IMR-90 (cell line): ENCODE results near the gene PTPN23. TPM values are rescaled to one million over a fixed set of nuclear protein-coding genes. Genes with fewer than 3 reads are reported as not detected.

ENCODE experiments used
- ATAC-seq: fragments of 200-7000 bp; cut with Tn5 transposase; 2 replicates; pipeline ENCODE4 v1.9.1; 2020; ENCODE audit warnings: low read depth, mild to moderate bottlenecking, moderate library complexity
- BruUV-seq: library from RNA; stranded (reverse); fragments of 400-500 nt; replicated peaks from 2 replicates; lab custom pipeline; 2021; lab: Mats Ljungman, UMichigan
- CTCF ChIA-PET: fragments of 300-600 bp; formaldehyde crosslinking; extraction: SDS; loops from one replicate; lab custom pipeline; 2021; ENCODE audit warnings: antibody characterized with exemption; lab: Yijun Ruan, JAX
- POLR2A ChIA-PET: fragments of 300-600 bp; sonication (Branson Sonifier 250); formaldehyde crosslinking; loops from one replicate; lab custom pipeline; 2022; ENCODE audit warnings: antibody characterized with exemption; ENCODE audit not compliant: unreplicated experiment; lab: Charles Lee
- DNase-seq: peaks from one replicate; pipeline ENCODE4 v3.0.0; 2013
- H2AFZ ChIP-seq: replicated peaks from 2 replicates; pipeline ENCODE3; 2013; ENCODE audit warnings: low read length, mild to moderate bottlenecking; ENCODE audit not compliant: poor library complexity
- H2AK5ac ChIP-seq: 2 replicates; pipeline ENCODE4 v1.6.1; 2013; ENCODE audit warnings: low read depth, low read length, inconsistent platforms
- H2AK9ac ChIP-seq: replicated peaks from 2 replicates; pipeline ENCODE3; 2013; ENCODE audit warnings: mild to moderate bottlenecking, low read depth, low read length, moderate library complexity; ENCODE audit not compliant: poor library complexity
- H2BK120ac ChIP-seq: 2 replicates; pipeline ENCODE4 v1.6.1; 2013; ENCODE audit warnings: low read depth, low read length, inconsistent platforms
- H2BK15ac ChIP-seq: 3 replicates; pipeline ENCODE4 v1.6.1; 2013; ENCODE audit warnings: low read depth, low read length, inconsistent platforms
- H2BK20ac ChIP-seq: 2 replicates; pipeline ENCODE4 v1.6.1; 2013; ENCODE audit warnings: low read depth, mild to moderate bottlenecking, inconsistent platforms, low read length, moderate library complexity
- H2BK5ac ChIP-seq: 2 replicates; pipeline ENCODE4 v1.6.1; 2013; ENCODE audit warnings: mild to moderate bottlenecking, low read depth, low read length, inconsistent platforms; ENCODE audit not compliant: poor library complexity, severe bottlenecking
- H3K14ac ChIP-seq: replicated peaks from 2 replicates; pipeline ENCODE4 v1.6.1; 2013; ENCODE audit warnings: low read depth, low read length, inconsistent platforms
- H3K18ac ChIP-seq: 2 replicates; pipeline ENCODE4 v1.6.1; 2013; ENCODE audit warnings: low read depth, low read length, control low read depth
- H3K23ac ChIP-seq: 2 replicates; pipeline ENCODE4 v1.6.1; 2013; ENCODE audit warnings: low read depth, low read length, inconsistent platforms
- H3K27ac ChIP-seq: 2 replicates; pipeline ENCODE4 v1.5.1; 2013; ENCODE audit warnings: mild to moderate bottlenecking, control low read depth, low read length; ENCODE audit not compliant: insufficient read depth
- H3K27me3 ChIP-seq: 2 replicates; pipeline ENCODE4 v1.6.1; 2013; ENCODE audit warnings: low read length; ENCODE audit not compliant: control insufficient read depth, insufficient read depth
- H3K36me3 ChIP-seq: 2 replicates; pipeline ENCODE4 v1.6.1; 2013; ENCODE audit warnings: low read length, mixed read lengths; ENCODE audit not compliant: control insufficient read depth, insufficient read depth
- H3K4ac ChIP-seq: 2 replicates; pipeline ENCODE4 v1.6.1; 2013; ENCODE audit warnings: low read depth, low read length, inconsistent platforms
- H3K4me1 ChIP-seq: 2 replicates; pipeline ENCODE4 v1.6.1; 2013; ENCODE audit warnings: low read length, mixed read lengths; ENCODE audit not compliant: control insufficient read depth, insufficient read depth
- H3K4me2 ChIP-seq: 2 replicates; pipeline ENCODE4 v1.6.1; 2013; ENCODE audit warnings: low read depth, mild to moderate bottlenecking, control low read depth, low read length, moderate library complexity
- H3K4me3 ChIP-seq: 2 replicates; pipeline ENCODE4 v1.5.1; 2013; ENCODE audit warnings: low read depth, mild to moderate bottlenecking, control low read depth, low read length, moderate library complexity; ENCODE audit not compliant: insufficient read depth
- H3K56ac ChIP-seq: 2 replicates; pipeline ENCODE4 v1.6.1; 2013; ENCODE audit warnings: low read length, inconsistent platforms; ENCODE audit not compliant: insufficient read depth; ENCODE audit errors: extremely low read depth
- H3K79me1 ChIP-seq, 2 experiments: 2 replicates each; pipeline ENCODE4 v1.6.1; 2013; ENCODE audit warnings: low read length in 2 of 2, inconsistent platforms in 1 of 2, low read depth in 1 of 2
- H3K9ac ChIP-seq: 2 replicates; pipeline ENCODE4 v1.6.1; 2013; ENCODE audit warnings: low read depth, low read length, control low read depth
- H3K9me1 ChIP-seq: 2 replicates; pipeline ENCODE4 v1.6.1; 2013; ENCODE audit warnings: low read length, inconsistent platforms; ENCODE audit not compliant: insufficient read depth
- H3K9me3 ChIP-seq: 2 replicates; pipeline ENCODE4 v1.6.1; 2013; ENCODE audit warnings: low read length; ENCODE audit not compliant: control insufficient read depth, insufficient read depth
- H4K20me1 ChIP-seq: 2 replicates; pipeline ENCODE4 v1.6.1; 2013; ENCODE audit warnings: low read length, inconsistent platforms; ENCODE audit not compliant: insufficient read depth
- H4K5ac ChIP-seq: 2 replicates; pipeline ENCODE4 v1.6.1; 2013; ENCODE audit warnings: mild to moderate bottlenecking, low read depth, low read length, control low read depth
- H4K8ac ChIP-seq, 2 experiments: 2 replicates each; pipeline ENCODE4 v1.6.1; 2013; ENCODE audit warnings: low read depth in 2 of 2, low read length in 2 of 2, control low read depth in 1 of 2, inconsistent platforms in 1 of 2
- H4K91ac ChIP-seq: 2 replicates; pipeline ENCODE4 v1.6.1; 2013; ENCODE audit warnings: low read depth, low read length, inconsistent platforms; ENCODE audit not compliant: insufficient read depth
- CEBPB ChIP-seq: IDR thresholded peaks from 2 replicates; pipeline ENCODE4 v1.6.1; 2012; ENCODE audit warnings: low read depth, low read length, improper control_type of control experiment
- CHD1 ChIP-seq: IDR thresholded peaks from 2 replicates; pipeline ENCODE4 v1.6.1; 2012; ENCODE audit warnings: low read depth, low read length, improper control_type of control experiment
- CTCF ChIP-seq: conservative IDR thresholded peaks from 2 replicates; pipeline ENCODE4 v1.5.1; 2012; ENCODE audit warnings: mild to moderate bottlenecking, low read depth, low read length, improper control_type of control experiment
- ELK1 ChIP-seq: fragments of 150-350 bp; IDR thresholded peaks from 2 replicates; pipeline ENCODE4 v1.6.1; 2016; ENCODE audit warnings: low read depth, mild to moderate bottlenecking, low read length, moderate library complexity, borderline replicate concordance
- FOS ChIP-seq: fragments of 150-350 bp; IDR thresholded peaks from 2 replicates; pipeline ENCODE4 v1.6.1; 2016; ENCODE audit warnings: low read depth, low read length
- MAZ ChIP-seq: IDR thresholded peaks from 2 replicates; pipeline ENCODE4 v1.6.1; 2012; ENCODE audit warnings: low read depth, mild to moderate bottlenecking, low read length, improper control_type of control experiment, moderate library complexity, borderline replicate concordance
- MXI1 ChIP-seq: IDR thresholded peaks from 2 replicates; pipeline ENCODE4 v1.6.1; 2012; ENCODE audit warnings: low read depth, mild to moderate bottlenecking, low read length, moderate library complexity, borderline replicate concordance
- NFE2L2 ChIP-seq: fragments of 150-350 bp; IDR thresholded peaks from 2 replicates; pipeline ENCODE4 v1.6.1; 2016; ENCODE audit warnings: low read depth, mild to moderate bottlenecking, low read length
- RAD21 ChIP-seq: IDR thresholded peaks from 2 replicates; pipeline ENCODE4 v1.6.1; 2012; ENCODE audit warnings: low read length, improper control_type of control experiment
- SMC3 ChIP-seq: fragments of 150-350 bp; IDR thresholded peaks from 2 replicates; pipeline ENCODE4 v1.6.1; 2016; ENCODE audit warnings: low read depth, mild to moderate bottlenecking, antibody characterized with exemption, low read length, moderate library complexity
- USF2 ChIP-seq: fragments of 150-350 bp; IDR thresholded peaks from 2 replicates; pipeline ENCODE4 v1.6.1; 2017; ENCODE audit warnings: mild to moderate bottlenecking, antibody characterized with exemption, low read length, low read depth
- WGBS, 2 experiments: methylation state at CpG; one replicate each; pipeline versions ENCODE4 v1.1.5 to v1.1.7; 2013; ENCODE audit warnings: missing lambda C conversion rate in 2 of 2; ENCODE audit not compliant: insufficient read length in 1 of 2; ENCODE audit errors: extremely low coverage in 2 of 2; 5-methylcytosine and 5-hydroxymethylcytosine counted together
- dilution Hi-C: fragments of 300-500 bp; cut with HindIII; formaldehyde crosslinking; loops from one replicate; pipeline ENCODE4 v1.14.3; 2018; ENCODE audit warnings: low sequenced_read_pairs; ENCODE audit not compliant: unreplicated experiment
- in situ Hi-C: fragments of 300-500 bp; cut with MboI; formaldehyde crosslinking; loops from 3 replicates; pipeline ENCODE4 v1.14.3; 2019; ENCODE audit warnings: low sequenced_read_pairs, inconsistent platforms, mixed read lengths
- intact Hi-C: fragments of 100-400 bp; cut with micrococcal nuclease; formaldehyde crosslinking; loops from 2 replicates; pipeline ENCODE4 v1.10.0; 2022
- polyA plus RNA-seq, 3 experiments: library from polyadenylated mRNA; depleted of rRNA; stranded (reverse); fragments of >200 nt; gene quantifications; 2 replicates each; pipeline ENCODE4 v1.2.3, GENCODE V29; 2012; ENCODE audit warnings: low replicate concordance in 1 of 3
- total RNA-seq: library from RNA; depleted of rRNA; stranded (reverse); fragments of >200 nt; gene quantifications from 2 replicates; pipeline ENCODE4 v1.2.3, GENCODE V29; 2012

PTPN23 gene
- total and polyA plus RNA-seq, 2 of the 4 experiments (the other 2 are of a cell fraction): 4.5 to 15.1 TPM

- 78% methylated on average over 3 of the region's 5 CpGs; no CpG with 5 or more reads in 1 of the 2 experiments for WGBS, 2 experiments
Observed at GRCh38 chr3:47412453-47412756, 31.6 kb downstream of the PTPN23 start.

More at GRCh38 chr3:47412453-47412756, 31.6 kb downstream of the PTPN23 start:
- Histone ChIP-seq H3K79me1 (peaks cover 4 to 9% of the 10 kb centered on the region in 2 experiments; a peak in 2 of 4 replicates), H2BK5ac (no peak overlapping the region), H4K5ac (no peak overlapping the region), H3K4me2 (no peak overlapping the region), H3K23ac (no peak overlapping the region), H3K4ac (no peak overlapping the region), H3K27me3 (no peaks in the 10 kb centered on the region), H4K8ac (no peak overlapping the region), H3K56ac (no peak overlapping the region), H3K4me1 (no peaks in the 10 kb centered on the region), H3K27ac (no peak overlapping the region), H3K9ac (no peak overlapping the region), H2BK120ac (no peak overlapping the region), H2AK9ac (no peak overlapping the region), H2AK5ac (no peak overlapping the region), H3K9me3 (no peaks in the 10 kb centered on the region), H2AFZ (no peak overlapping the region), H3K36me3 (peaks cover 76% of the 10 kb centered on the region), H2BK20ac (no peak overlapping the region), H3K14ac (no peak overlapping the region), H3K9me1 (no peaks in the 10 kb centered on the region), H4K91ac (no peak overlapping the region), H3K4me3 (no peak overlapping the region), H3K18ac (no peak overlapping the region), H2BK15ac (no peak overlapping the region), H4K20me1 (peaks cover 19% of the 10 kb centered on the region)
- TF ChIP-seq MAZ: no peak
- TF ChIP-seq SMC3: no peak
- no peak for TF ChIP-seq CEBPB
- TF ChIP-seq ELK1: no peak
- TF ChIP-seq USF2: no peak
- no peak for TF ChIP-seq RAD21
- TF ChIP-seq CTCF: no peak
- TF ChIP-seq FOS: no peak
- TF ChIP-seq CHD1: no peak
- TF ChIP-seq MXI1: no peak
- TF ChIP-seq NFE2L2: no peak
- ChIA-PET CTCF (interaction anchor here (0.6 kb wide), 1 partner anchor 20 kb away, joined by 3 read pairs; no protein-coding TSS in a partner anchor), POLR2A (no interaction called here)
- in situ Hi-C loops: no loop called here
- no peak for ATAC-seq
- dilution Hi-C loops: no loop called here
- intact Hi-C loops: no loop called here
- no TSS peak for BruUV-seq
- no peak for DNase-seq
